Aortic smooth muscle cell (primary cell): ENCODE data around the gene GXYLT2. TPM values are rescaled to one million over a fixed set of nuclear protein-coding genes. Genes with fewer than 3 reads are reported as not detected.

Experiments
- total RNA-seq: library from RNA; depleted of rRNA; stranded (reverse); fragments of >200 nt; gene quantifications from 2 replicates; pipeline ENCODE4 v1.2.3, GENCODE V29; 2014

GXYLT2 gene, protein sequence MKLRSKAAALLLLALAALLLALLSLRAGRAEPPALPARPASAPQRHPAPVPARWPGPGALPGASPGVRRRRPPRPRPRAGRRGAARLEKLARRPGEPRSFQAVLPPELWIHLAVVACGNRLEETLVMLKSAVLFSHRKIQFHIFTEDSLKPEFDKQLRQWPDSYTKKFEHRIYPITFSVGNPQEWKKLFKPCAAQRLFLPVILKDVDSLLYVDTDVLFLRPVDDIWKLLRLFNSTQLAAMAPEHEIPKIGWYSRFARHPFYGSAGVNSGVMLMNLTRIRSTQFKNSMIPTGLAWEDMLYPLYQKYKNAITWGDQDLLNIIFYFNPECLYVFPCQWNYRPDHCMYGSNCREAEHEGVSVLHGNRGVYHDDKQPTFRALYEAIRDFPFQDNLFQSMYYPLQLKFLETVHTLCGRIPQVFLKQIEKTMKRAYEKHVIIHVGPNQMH
- 2.6 and 4.4 TPM in 2 replicates for total RNA-seq

DNA sequence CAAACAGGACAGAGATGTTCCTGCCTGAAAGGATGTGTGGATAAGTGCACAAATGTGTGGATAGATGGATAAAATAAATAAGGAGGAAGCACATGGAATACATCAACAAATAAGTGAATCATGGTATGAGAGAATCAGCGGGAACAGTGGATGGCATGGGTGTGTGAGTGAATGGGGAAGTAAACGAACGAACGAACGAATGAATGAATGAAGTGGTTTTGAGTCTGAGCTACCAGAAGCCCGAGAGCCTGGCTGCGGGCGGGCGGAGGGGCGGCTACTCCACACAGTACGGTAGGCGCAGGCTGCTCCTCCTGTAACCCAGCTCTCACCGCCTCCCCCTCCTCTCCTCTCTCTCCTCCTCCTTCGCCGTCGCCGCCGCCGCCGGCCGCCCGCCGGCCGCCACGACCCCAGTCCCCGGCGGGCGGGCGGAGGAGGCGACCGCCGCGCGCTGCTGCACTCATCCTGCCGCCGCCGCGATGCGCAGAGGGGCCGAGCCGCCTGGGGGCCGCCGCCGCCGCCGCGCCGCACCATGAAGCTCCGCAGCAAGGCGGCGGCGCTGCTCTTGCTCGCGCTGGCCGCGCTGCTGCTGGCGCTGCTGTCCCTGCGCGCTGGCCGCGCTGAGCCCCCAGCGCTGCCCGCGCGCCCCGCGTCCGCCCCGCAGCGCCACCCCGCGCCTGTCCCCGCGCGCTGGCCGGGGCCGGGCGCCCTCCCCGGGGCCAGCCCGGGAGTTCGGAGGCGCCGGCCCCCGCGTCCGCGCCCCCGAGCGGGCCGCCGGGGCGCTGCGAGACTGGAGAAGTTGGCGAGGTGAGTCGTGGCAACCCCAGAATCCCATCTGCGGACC lies at the start of gene GXYLT2:
Gene GXYLT2, plus strand, starts transcription at position 342 of the 841 bp plus-strand sequence. Its CDS starts 188 bp downstream, at position 530.

DNA sequence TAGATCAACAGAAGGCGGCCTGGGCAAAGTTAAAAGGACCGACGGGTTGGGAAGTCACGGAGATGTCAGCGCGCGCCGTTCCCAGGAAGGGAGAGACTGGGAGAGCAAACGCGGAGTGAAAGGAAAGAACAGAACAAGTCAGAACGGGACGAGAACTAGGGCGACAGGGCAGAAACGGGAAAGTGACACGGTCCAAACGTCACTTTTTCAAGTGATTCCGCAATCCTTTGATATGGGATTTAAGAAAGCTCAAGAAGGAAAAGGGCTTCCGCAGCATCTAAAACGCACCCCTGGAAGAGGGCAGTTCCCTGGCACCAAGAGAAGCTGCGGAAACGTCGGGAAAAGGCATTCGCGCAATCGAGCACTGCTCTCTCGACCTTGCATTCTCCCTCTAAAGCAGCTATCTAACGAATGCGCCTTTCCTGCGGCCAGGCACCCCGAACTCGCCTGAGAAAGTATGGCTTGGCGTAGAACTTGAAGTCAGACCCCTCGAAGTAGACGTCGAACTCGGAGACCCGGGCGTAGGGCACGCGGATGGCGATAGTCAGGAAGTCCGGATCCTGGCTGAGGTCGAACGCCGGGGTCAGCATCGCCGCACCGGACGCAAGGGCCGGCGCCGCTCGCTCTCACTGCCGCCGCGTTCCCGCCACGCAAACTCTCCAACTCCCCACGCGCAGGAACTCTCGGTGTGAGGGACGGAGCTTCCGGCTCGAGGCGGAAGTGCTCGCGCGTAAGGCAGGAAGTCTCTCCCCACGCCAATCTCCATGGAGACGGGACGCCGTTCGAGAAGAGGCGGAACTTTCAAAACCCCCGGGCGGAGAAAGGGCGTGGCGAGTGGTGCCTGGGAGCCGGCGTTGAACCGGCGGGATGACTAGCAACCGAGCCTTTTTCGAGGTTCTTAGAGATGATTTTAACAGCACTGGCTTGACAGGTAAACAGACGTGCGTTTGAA lies 39.8 kb upstream of the GXYLT2 start, which contains the start of gene SHQ1:
Gene SHQ1, minus strand, starts transcription at position 695 of the 952 bp plus-strand sequence. Its CDS starts 105 bp downstream, at position 590.

DNA sequence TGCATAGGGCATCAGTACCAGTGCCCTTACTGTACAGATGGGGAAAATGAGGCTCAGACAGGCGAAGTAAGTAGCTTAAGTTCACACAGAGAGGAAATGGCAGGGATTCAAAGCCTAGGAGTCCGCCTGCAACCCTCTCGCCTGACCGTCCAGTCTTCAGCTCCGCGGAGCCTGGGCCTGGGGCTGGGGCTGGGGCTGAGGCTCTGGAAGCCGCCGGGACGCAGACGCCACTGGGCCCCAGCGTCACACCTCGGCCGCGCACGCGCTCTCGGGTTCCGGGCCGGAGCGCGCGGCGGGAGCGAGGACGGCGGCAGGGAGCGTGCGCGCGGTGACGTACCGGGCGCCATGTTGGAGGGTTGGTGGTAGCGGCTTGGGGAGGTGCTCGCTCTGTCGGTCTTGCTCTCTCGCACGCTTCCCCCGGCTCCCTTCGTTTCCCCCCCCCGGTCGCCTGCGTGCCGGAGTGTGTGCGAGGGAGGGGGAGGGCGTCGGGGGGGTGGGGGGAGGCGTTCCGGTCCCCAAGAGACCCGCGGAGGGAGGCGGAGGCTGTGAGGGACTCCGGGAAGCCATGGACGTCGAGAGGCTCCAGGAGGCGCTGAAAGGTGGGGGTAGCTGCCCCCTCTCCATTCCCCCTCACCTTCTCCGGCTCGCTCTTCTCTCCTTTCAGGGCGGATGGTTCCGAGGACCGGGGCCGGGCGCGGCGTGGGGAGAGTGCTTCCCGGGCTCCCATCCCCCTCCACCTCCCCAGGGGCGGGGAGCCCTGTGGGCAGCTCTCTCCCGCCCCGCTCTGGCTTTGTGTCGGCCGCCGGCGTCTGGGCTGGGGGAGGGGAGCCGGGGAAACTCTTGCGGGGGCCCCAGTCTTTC lies 108.9 kb downstream of the GXYLT2 start, which contains the start of gene PPP4R2:
Gene PPP4R2, plus strand, starts transcription at position 339 of the 861 bp plus-strand sequence. Its CDS starts 227 bp downstream, at position 566.

Other genes starting within 250 kb of the GXYLT2 start
- 12.2 and 13.6 TPM in 2 replicates for gene SHQ1, start 39.6 kb upstream of the GXYLT2 start, total RNA-seq
- 65.4 and 66.8 TPM in 2 replicates for gene PPP4R2, start 108.8 kb downstream of the GXYLT2 start, total RNA-seq
- 3.5 and 3.6 TPM in 2 replicates for gene EBLN2, start 173.6 kb downstream of the GXYLT2 start, total RNA-seq